ENCODE data around the gene BTBD3. TPM values are rescaled to one million over a fixed set of nuclear protein-coding genes. Genes with fewer than 3 reads are reported as not detected.

The BTBD3 gene
- 24.6 and 28.7 TPM in 2 replicates for total RNA-seq (2014; rRNA removed; shearing (Covaris generic))
- polyA plus RNA-seq (2014; cell fraction: nucleus; rRNA removed) = 35.0 and 39.6 TPM in 2 replicates

- no peak for DNase-seq (ENCODE audit: extremely low read depth, low read depth)
These were observed at the start of gene BTBD3 for GRCh38 chr20:11917663-11918062. Gene BTBD3, plus strand, starts transcription at chr20:11917893. Its CDS starts 383 bp downstream, at chr20:11918276.

GRCh38 chr20:11869641-11870040 is 48.1 kb upstream of the BTBD3 start:
- no peak for DNase-seq (ENCODE audit: extremely low read depth, low read depth)

- no peak for DNase-seq (ENCODE audit: extremely low read depth, low read depth)
These were observed 47.3 kb upstream of the BTBD3 start for GRCh38 chr20:11870411-11870810.

- no peak for DNase-seq (ENCODE audit: extremely low read depth, low read depth)
These were observed 41.1 kb upstream of the BTBD3 start for GRCh38 chr20:11876555-11876954.

GRCh38 chr20:11880680-11881079 is 37.0 kb upstream of the BTBD3 start:
- DNase-seq (ENCODE audit: extremely low read depth, low read depth) = no peak

GRCh38 chr20:11881449-11881848 is 36.2 kb upstream of the BTBD3 start:
- DNase-seq (ENCODE audit: extremely low read depth, low read depth) = no peak

GRCh38 chr20:11882651-11883050 is 35.0 kb upstream of the BTBD3 start:
- no peak for DNase-seq (ENCODE audit: extremely low read depth, low read depth)

- DNase-seq (ENCODE audit: extremely low read depth, low read depth) = no peak
These were observed 29.0 kb upstream of the BTBD3 start for GRCh38 chr20:11888648-11889047.

GRCh38 chr20:11890331-11891076 is 27.2 kb upstream of the BTBD3 start:
- DNase-seq (ENCODE audit: extremely low read depth, low read depth) = peak; percentile 86

GRCh38 chr20:11891077-11891775 is 26.5 kb upstream of the BTBD3 start:
- peak; percentile 21 for DNase-seq (ENCODE audit: extremely low read depth, low read depth)

- DNase-seq (ENCODE audit: extremely low read depth, low read depth) = peak; percentile 59
These were observed 25.7 kb upstream of the BTBD3 start for GRCh38 chr20:11891776-11892545.

GRCh38 chr20:11894062-11894461 is 23.6 kb upstream of the BTBD3 start:
- DNase-seq (ENCODE audit: extremely low read depth, low read depth) = no peak

- DNase-seq (ENCODE audit: extremely low read depth, low read depth) = no peak
These were observed 21.8 kb upstream of the BTBD3 start for GRCh38 chr20:11895861-11896387.

GRCh38 chr20:11901127-11901526 is 16.6 kb upstream of the BTBD3 start:
- DNase-seq (ENCODE audit: extremely low read depth, low read depth) = no peak

GRCh38 chr20:11902285-11902697 is 15.4 kb upstream of the BTBD3 start:
- DNase-seq (ENCODE audit: extremely low read depth, low read depth) = no peak

- no peak for DNase-seq (ENCODE audit: extremely low read depth, low read depth)
These were observed 12.1 kb upstream of the BTBD3 start for GRCh38 chr20:11905460-11906179.

GRCh38 chr20:11906626-11907480 is 10.8 kb upstream of the BTBD3 start:
- no peak for DNase-seq (ENCODE audit: extremely low read depth, low read depth)

- no peak for DNase-seq (ENCODE audit: extremely low read depth, low read depth)
These were observed 10.1 kb upstream of the BTBD3 start for GRCh38 chr20:11907621-11908020.

- DNase-seq (ENCODE audit: extremely low read depth, low read depth) = no peak
These were observed 5.6 kb upstream of the BTBD3 start for GRCh38 chr20:11912013-11912658.

All from NCI-H460 (cell line).